ENCODE data around the gene MOBP. TPM values are rescaled to one million over a fixed set of nuclear protein-coding genes. Genes with fewer than 3 reads are reported as not detected.

The MOBP gene
- total RNA-seq, 1 donor from 2014 or later = not detected

GRCh38 chr3:39515681-39516441 is 48.4 kb downstream of the MOBP start:
- no peak for TF ChIP-seq CTCF (IDR thresholded peaks at IDR 0.05)
- intact Hi-C loops (cut with DNase I) = no loop called here
- DNase-seq = no peak
- H3K9me3 ChIP-seq = no peaks in the 10 kb centered on the region
- H3K27ac ChIP-seq = no peak overlapping the region
- no peaks in the 10 kb centered on the region for H3K4me1 ChIP-seq
- ATAC-seq = no peak
- H3K27me3 ChIP-seq = peaks cover 3% of the 10 kb centered on the region
- no peaks in the 10 kb centered on the region for H3K36me3 ChIP-seq
- H3K4me3 ChIP-seq = no peak overlapping the region

GRCh38 chr3:39519103-39519502 is 51.6 kb downstream of the MOBP start:
- Histone ChIP-seq H3K36me3 (no peaks in the 10 kb centered on the region), H3K4me3 (no peak overlapping the region), H3K9me3 (no peaks in the 10 kb centered on the region), H3K27ac (no peak overlapping the region), H3K27me3 (peaks cover 5% of the 10 kb centered on the region), H3K4me1 (no peaks in the 10 kb centered on the region)
- TF ChIP-seq CTCF (IDR thresholded peaks at IDR 0.05) = no peak
- DNase-seq (no peak), ATAC-seq (no peak)
- intact Hi-C loops (cut with DNase I) = no loop called here

- H3K4me1 ChIP-seq = no peaks in the 10 kb centered on the region
- H3K4me3 ChIP-seq = no peak overlapping the region
- ATAC-seq (no peak), DNase-seq (no peak)
- H3K9me3 ChIP-seq = no peaks in the 10 kb centered on the region
- no peaks in the 10 kb centered on the region for H3K36me3 ChIP-seq
- H3K27ac ChIP-seq = no peak overlapping the region
- no peak for TF ChIP-seq CTCF (IDR thresholded peaks at IDR 0.05)
- H3K27me3 ChIP-seq = peaks cover 5% of the 10 kb centered on the region
- intact Hi-C loops (cut with DNase I) = no loop called here
These were observed 52.2 kb downstream of the MOBP start for GRCh38 chr3:39519554-39520288.

GRCh38 chr3:39521456-39521855 is 54.0 kb downstream of the MOBP start:
- Histone ChIP-seq H3K27me3 (peaks cover 5% of the 10 kb centered on the region), H3K27ac (no peak overlapping the region), H3K9me3 (no peaks in the 10 kb centered on the region), H3K4me1 (no peaks in the 10 kb centered on the region), H3K36me3 (no peaks in the 10 kb centered on the region), H3K4me3 (no peak overlapping the region)
- TF ChIP-seq CTCF (IDR thresholded peaks at IDR 0.05) = no peak
- DNase-seq (no peak), ATAC-seq (no peak)
- intact Hi-C loops (cut with DNase I) = no loop called here

- intact Hi-C loops (cut with DNase I) = no loop called here
- H3K4me3 ChIP-seq = no peak overlapping the region
- no peak for TF ChIP-seq CTCF (IDR thresholded peaks at IDR 0.05)
- DNase-seq = no peak
- H3K36me3 ChIP-seq = no peaks in the 10 kb centered on the region
- H3K27ac ChIP-seq = no peak overlapping the region
- peaks cover 5% of the 10 kb centered on the region for H3K27me3 ChIP-seq
- no peak for ATAC-seq
- H3K4me1 ChIP-seq = no peaks in the 10 kb centered on the region
- H3K9me3 ChIP-seq = no peaks in the 10 kb centered on the region
These were observed 56.6 kb downstream of the MOBP start for GRCh38 chr3:39524107-39524506.

Measured in upper lobe of right lung (tissue), 1 donor.